K562 (cell line): ENCODE data around the gene MRPL38. TPM values are rescaled to one million over a fixed set of nuclear protein-coding genes. Genes with fewer than 3 reads are reported as not detected.
A peak's percentile ranks its signal among the peaks of the same experiment; 100 is the strongest.

Experiments used
- ATAC-seq: fragments of 200-7000 bp; cut with Tn5 transposase; 3 replicates; pipeline ENCODE4 v1.9.1; 2020; ENCODE audit warnings: moderate library complexity
- BruUV-seq: library from RNA; stranded (reverse); fragments of 400-500 nt; replicated peaks from 2 replicates; lab custom pipeline; 2021; lab: Mats Ljungman, UMichigan
- CTCF ChIA-PET: fragments of 300-600 bp; formaldehyde crosslinking; extraction: SDS; loops from one replicate; lab custom pipeline; 2021; ENCODE audit warnings: low intra/inter-chr PET ratio; lab: Yijun Ruan, JAX
- POLR2A ChIA-PET: fragments of 300-600, 350-650 bp; sonication (Branson Sonifier 250); formaldehyde crosslinking; extraction: SDS; loops from one replicate; lab custom pipeline; 2021; ENCODE audit warnings: antibody characterized with exemption, inconsistent platforms; lab: Yijun Ruan, JAX
- DNase-seq, 4 experiments: peaks; one replicate each; pipeline versions ENCODE4 v3.0.0 to v3.0.0-alpha.2; 2011 to 2018; ENCODE audit warnings: low spot score in 3 of 4, mixed read lengths in 3 of 4; ENCODE audit errors: extremely low read depth in 1 of 4
- FAIRE-seq: peaks from 2 replicates; lab custom pipeline; 2011; peaks lifted over from hg19 to GRCh38; lab: Jason Lieb, UNC
- H2AFZ ChIP-seq: 2 replicates; pipeline ENCODE4 v1.6.0; 2011; ENCODE audit warnings: low read depth, low read length, control low read depth, inconsistent platforms
- H3K27ac ChIP-seq: fragments of 200-600 bp; 3 replicates; pipeline ENCODE4 v1.8.0; 2011; ENCODE audit warnings: low read depth, mild to moderate bottlenecking, control low read depth, inconsistent platforms, low read length, moderate library complexity, mixed read lengths; ENCODE audit errors: extremely low read depth
- H3K27me3 ChIP-seq, 2 experiments: fragments of 300-600 bp in 1 of 2; 2 replicates in 1 of 2; 3 replicates in 1 of 2; pipeline versions ENCODE4 v1.6.0 to v1.8.0; 2011; ENCODE audit warnings: inconsistent platforms in 2 of 2, low read length in 2 of 2, mild to moderate bottlenecking in 1 of 2, mixed read lengths in 1 of 2, moderate library complexity in 1 of 2; ENCODE audit not compliant: control insufficient read depth in 2 of 2, insufficient read depth in 2 of 2
- H3K36me3 ChIP-seq: fragments of 300-600 bp; 3 replicates; pipeline ENCODE4 v1.8.0; 2011; ENCODE audit warnings: mild to moderate bottlenecking, low read length, inconsistent platforms; ENCODE audit not compliant: control insufficient read depth, insufficient read depth
- H3K4me1 ChIP-seq, 2 experiments: fragments of 200-600 bp in 1 of 2; replicated peaks in 1 of 2; 2 replicates in 1 of 2; 3 replicates in 1 of 2; pipeline versions ENCODE4 v1.5.1 to v1.8.0; 2011; ENCODE audit warnings: inconsistent platforms in 2 of 2, low read length in 2 of 2, mild to moderate bottlenecking in 1 of 2, mixed read lengths in 1 of 2, moderate library complexity in 1 of 2; ENCODE audit not compliant: control insufficient read depth in 2 of 2, insufficient read depth in 2 of 2
- H3K4me2 ChIP-seq: 2 replicates; pipeline ENCODE4 v1.6.1; 2011; ENCODE audit warnings: low read length, control low read depth, inconsistent platforms, mixed read lengths; ENCODE audit not compliant: insufficient read depth
- H3K4me3 ChIP-seq: fragments of 200-600 bp; sonication (generic), shearing (Covaris generic); 2 replicates; pipeline ENCODE4 v1.5.1; 2016; ENCODE audit warnings: control low read depth, inconsistent platforms
- H3K79me2 ChIP-seq: fragments of 200-600 bp; 3 replicates; pipeline ENCODE4 v1.8.0; 2011; ENCODE audit warnings: low read length, inconsistent platforms; ENCODE audit not compliant: control insufficient read depth, insufficient read depth
- H3K9ac ChIP-seq, 2 experiments: 2 replicates each; pipeline versions ENCODE4 v1.6.0 to v1.6.1; 2011; ENCODE audit warnings: low read depth in 2 of 2, low read length in 2 of 2, control low read depth in 1 of 2, inconsistent platforms in 1 of 2, mild to moderate bottlenecking in 1 of 2, mixed read lengths in 1 of 2; ENCODE audit not compliant: insufficient read depth in 1 of 2
- H3K9me1 ChIP-seq: one replicate; pipeline ENCODE4 v1.6.0; 2011; ENCODE audit warnings: inconsistent platforms, mild to moderate bottlenecking, low read length, moderate library complexity; ENCODE audit not compliant: control insufficient read depth, insufficient read depth
- H3K9me3 ChIP-seq: replicated peaks from 2 replicates; pipeline ENCODE4 v1.5.1; 2011; ENCODE audit warnings: low read depth, low read length, inconsistent platforms; ENCODE audit not compliant: control insufficient read depth, insufficient read depth
- H4K20me1 ChIP-seq: replicated peaks from 2 replicates; pipeline ENCODE4 v1.6.1; 2011; ENCODE audit warnings: low read length, inconsistent platforms, mixed read lengths; ENCODE audit not compliant: control insufficient read depth, insufficient read depth
- FOXA3 ChIP-seq, 2 experiments: fragments of 450-650 bp in 1 of 2; sonication (generic) in 1 of 2; formaldehyde crosslinking; IDR thresholded peaks in 1 of 2; conservative IDR thresholded peaks in 1 of 2; 2 replicates each; pipeline versions ENCODE4 v1.4.0 to v1.8.0; 2020 to 2022; ENCODE audit warnings: mild to moderate bottlenecking in 2 of 2, missing genetic modification reagents in 1 of 2
- MEF2A ChIP-seq: IDR thresholded peaks from 2 replicates; pipeline ENCODE4 v1.6.1; 2011; ENCODE audit warnings: low read depth, mild to moderate bottlenecking, low read length, moderate library complexity; ENCODE audit not compliant: control insufficient read depth
- POLR2G ChIP-seq: fragments of 200-400 bp; formaldehyde crosslinking; IDR thresholded peaks from 2 replicates; pipeline ENCODE4 v1.6.1; 2017; ENCODE audit warnings: low read depth, mild to moderate bottlenecking, antibody characterized with exemption, low read length, moderate library complexity
- RBM39 ChIP-seq: fragments of 200-400 bp; formaldehyde crosslinking; optimal IDR thresholded peaks from 2 replicates; pipeline ENCODE3; 2018; ENCODE audit warnings: low read depth, low read length
- ZNF239 ChIP-seq: fragments of 250-450 bp; sonication (Bioruptor Pico); IDR thresholded peaks from 2 replicates; pipeline ENCODE4 v1.4.0; 2020; ENCODE audit warnings: mild to moderate bottlenecking
- ZNF511 ChIP-seq: sonication (generic); formaldehyde crosslinking; IDR thresholded peaks from 2 replicates; pipeline ENCODE4 v1.8.0; 2022; ENCODE audit warnings: mild to moderate bottlenecking, missing genetic modification reagents
- WGBS: fragments of 100-300 bp; shearing (Covaris generic); methylation state at CpG from one replicate; pipeline ENCODE4 v1.1.6; 2016; ENCODE audit warnings: low coverage, mixed read lengths; ENCODE audit not compliant: insufficient coverage; ENCODE audit errors: missing lambda C conversion rate; 5-methylcytosine and 5-hydroxymethylcytosine counted together
- in situ Hi-C: fragments of 300-500 bp; cut with MboI; formaldehyde crosslinking; loops from 4 replicates; pipeline ENCODE4 v1.15.0; 2018; ENCODE audit warnings: inconsistent platforms, mixed read lengths
- intact Hi-C: fragments of 100-400 bp; cut with micrococcal nuclease; formaldehyde crosslinking; loops from 2 replicates; pipeline ENCODE4 v1.14.2; 2022
- polyA plus RNA-seq, 8 experiments: library from polyadenylated mRNA; depleted of rRNA in 4 of 8; stranded (reverse) in 5 of 8; unstranded in 3 of 8; fragments of >200 nt; fragmentation: Nextera tagmentation in 2 of 8; fragmentation: Illumina TruSeq in 1 of 8; extraction: Ambion mirVana in 2 of 8; extraction: Trizol in 1 of 8; gene quantifications; 2 replicates each; pipeline versions ENCODE4 v1.2.1 to v1.2.3, GENCODE V29; 2011 to 2014; ENCODE audit warnings: inconsistent platforms in 1 of 8, missing spikeins in 1 of 8
- total RNA-seq, 7 experiments: library from RNA; depleted of rRNA in 6 of 7; stranded (reverse); fragments of >200 nt in 6 of 7; fragmentation: Illumina TruSeq in 2 of 7; extraction: Trizol in 2 of 7; gene quantifications; 2 replicates each; pipeline versions ENCODE4 v1.2.1 to v1.2.3, GENCODE V29; 2011 to 2021; ENCODE audit warnings: low replicate concordance in 1 of 7

MRPL38 gene
- total and polyA plus RNA-seq, 9 of the 15 experiments (the other 6 are each of a cell fraction or from before 2014, with no cell fraction given), result 4.5 to 154 (median 48.5) TPM

- peaks cover 0 to 42% of the 10 kb centered on the region in 2 experiments; a peak in 2 of 5 replicates for H3K4me1 ChIP-seq
- no peak overlapping the region for H2AFZ ChIP-seq
- no peaks in the 10 kb centered on the region for H3K27me3 ChIP-seq
- ATAC-seq, result no peak
- TF ChIP-seq RBM39 (no peak), ZNF239 (CRISPR knock-in tag) (no peak), POLR2G (0 out of 2 replicates have a peak, but pooled peaks have one; percentile 13), FOXA3 (CRISPR knock-in tag; conservative IDR thresholded peaks at IDR 0.05 in 1 of 2, IDR thresholded peaks at IDR 0.05 in 1 of 2) (no peak), MEF2A (no peak), ZNF511 (CRISPR knock-in tag) (no peak)
- H3K36me3 ChIP-seq, result 0 out of 3 replicates have a peak, but pooled peaks cover 3% of the 10 kb centered on the region
- ChIA-PET POLR2A (interaction anchor here (1.1 to 1.4 kb wide), 3 partner anchors 10 to 152 kb away, joined by 3 to 5 read pairs (median 3); partner anchors contain the start of gene GALK1), CTCF (no interaction called here)
- WGBS, result 76% methylated on average over 17 of the region's 23 CpGs
- BruUV-seq, result no TSS peak
- H3K79me2 ChIP-seq, result no peaks in the 10 kb centered on the region
- H3K4me2 ChIP-seq, result no peak overlapping the region
- no peak overlapping the region for H3K4me3 ChIP-seq
- no peaks in the 10 kb centered on the region for H4K20me1 ChIP-seq
- no peak for DNase-seq
- in situ Hi-C loops (no loop called here), intact Hi-C loops (no loop called here)
- FAIRE-seq, result no peak
- H3K9ac ChIP-seq, result no peak overlapping the region
- no peak overlapping the region for H3K27ac ChIP-seq
- no peaks in the 10 kb centered on the region for H3K9me1 ChIP-seq
- no peaks in the 10 kb centered on the region for H3K9me3 ChIP-seq
These were observed 12.6 kb upstream of the MRPL38 start for GRCh38 chr17:75917141-75917916.
